Tibial nerve (tissue), 4 donors: ENCODE results near the gene NDUFC2.

Experiments used
- CTCF ChIP-seq, 5 experiments: fragments of 200-600 bp in 3 of 5; fragments of 450-650 bp in 2 of 5; sonication (generic) in 3 of 5; IDR thresholded peaks; one replicate each; pipeline ENCODE4 v1.5.1; 2016 to 2019; ENCODE audit warnings: antibody characterized with exemption in 5 of 5, mild to moderate bottlenecking in 3 of 5, moderate library complexity in 2 of 5
- EP300 ChIP-seq, 2 donors: sonication (generic); formaldehyde crosslinking; IDR thresholded peaks; one replicate each; pipeline ENCODE4 v1.6.1; 2017; ENCODE audit warnings: antibody characterized with exemption in 2 of 2, mild to moderate bottlenecking in 1 of 2
- POLR2A ChIP-seq, 2 donors: fragments of 450-650 bp; IDR thresholded peaks; one replicate each; pipeline ENCODE4 v1.6.1; 2017; ENCODE audit warnings: antibody characterized with exemption in 2 of 2, mild to moderate bottlenecking in 2 of 2, moderate library complexity in 2 of 2

DNA sequence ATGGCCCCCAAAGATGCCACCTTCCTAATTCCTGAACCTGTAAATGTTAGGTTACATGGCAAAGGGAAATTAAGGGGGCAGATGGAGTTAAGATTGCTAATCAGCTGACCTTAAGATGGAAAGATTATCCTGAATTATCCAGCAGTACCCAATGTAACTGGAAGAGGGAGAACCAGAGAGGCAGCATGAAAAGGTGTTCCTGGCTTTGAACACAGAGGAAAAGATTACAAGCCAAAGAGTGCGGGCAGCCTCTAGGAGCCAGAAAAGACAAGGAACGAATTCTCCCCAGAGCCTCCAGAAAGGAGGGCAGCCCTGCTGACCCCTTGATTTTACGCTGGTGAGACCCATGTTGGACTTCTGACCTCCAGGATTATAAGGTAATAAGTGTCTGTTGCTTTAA is 31.1 kb downstream of the NDUFC2 start:
- TF ChIP-seq CTCF (IDR thresholded peaks at IDR 0.05) (no peak), POLR2A (IDR thresholded peaks at IDR 0.05) (no peak), EP300 (IDR thresholded peaks at IDR 0.05) (no peak)
